Right lobe of liver (tissue), 4 donors: ENCODE measurements around the gene CLCF1.
"Not testable (repeated sequence)": the region's sequence is repeated elsewhere in the genome, so short reads cannot be mapped to it uniquely, and the experiment has no call there.

Experiments used
- POLR2A ChIP-seq: fragments of 450-650 bp; IDR thresholded peaks from one replicate; pipeline ENCODE4 v1.6.1; 2017; ENCODE audit warnings: antibody characterized with exemption, mild to moderate bottlenecking
- TF ChIP-seq, protein P1 (sequence below), 4 donors: fragments of 200-600 bp in 3 of 4; fragments of 450-650 bp in 1 of 4; IDR thresholded peaks; one replicate each; pipeline versions ENCODE4 v1.5.1 to v1.8.0; 2016 to 2022; ENCODE audit warnings: antibody characterized with exemption in 4 of 4, mild to moderate bottlenecking in 2 of 4
- donor health status: DM: no; HTN: no; CAD: no.
- donor health status: DM: no; HTN: no; CAD: no.
- donor health status: DM: no; HTN: yes; CAD: no.

- not testable (repeated sequence) for TF ChIP-seq POLR2A
- TF ChIP-seq, protein P1, sequence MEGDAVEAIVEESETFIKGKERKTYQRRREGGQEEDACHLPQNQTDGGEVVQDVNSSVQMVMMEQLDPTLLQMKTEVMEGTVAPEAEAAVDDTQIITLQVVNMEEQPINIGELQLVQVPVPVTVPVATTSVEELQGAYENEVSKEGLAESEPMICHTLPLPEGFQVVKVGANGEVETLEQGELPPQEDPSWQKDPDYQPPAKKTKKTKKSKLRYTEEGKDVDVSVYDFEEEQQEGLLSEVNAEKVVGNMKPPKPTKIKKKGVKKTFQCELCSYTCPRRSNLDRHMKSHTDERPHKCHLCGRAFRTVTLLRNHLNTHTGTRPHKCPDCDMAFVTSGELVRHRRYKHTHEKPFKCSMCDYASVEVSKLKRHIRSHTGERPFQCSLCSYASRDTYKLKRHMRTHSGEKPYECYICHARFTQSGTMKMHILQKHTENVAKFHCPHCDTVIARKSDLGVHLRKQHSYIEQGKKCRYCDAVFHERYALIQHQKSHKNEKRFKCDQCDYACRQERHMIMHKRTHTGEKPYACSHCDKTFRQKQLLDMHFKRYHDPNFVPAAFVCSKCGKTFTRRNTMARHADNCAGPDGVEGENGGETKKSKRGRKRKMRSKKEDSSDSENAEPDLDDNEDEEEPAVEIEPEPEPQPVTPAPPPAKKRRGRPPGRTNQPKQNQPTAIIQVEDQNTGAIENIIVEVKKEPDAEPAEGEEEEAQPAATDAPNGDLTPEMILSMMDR (IDR thresholded peaks at IDR 0.05) = not testable (repeated sequence)
These were observed 29.7 kb upstream of the CLCF1 start for GRCh38 chr11:67403085-67403484.
